HAP-1 (cell line): Measurements from ENCODE around the gene CADPS2.
A peak's percentile ranks its signal among the peaks of the same experiment; 100 is the strongest.

ENCODE experiments used
- DNase-seq, 2 experiments: peaks; one replicate each; pipeline ENCODE4 v3.0.0-alpha.2; 2016 to 2020; ENCODE audit warnings: low spot score in 2 of 2
- H3K27me3 ChIP-seq: fragments of 250-450 bp; sonication (Bioruptor Pico); 2 replicates; pipeline ENCODE4 v1.5.1; 2020; ENCODE audit warnings: low read depth, mild to moderate bottlenecking, moderate library complexity
- H3K36me3 ChIP-seq: fragments of 250-450 bp; sonication (Bioruptor Pico); replicated peaks from 2 replicates; pipeline ENCODE4 v1.5.1; 2020; ENCODE audit warnings: mild to moderate bottlenecking
- H3K4me1 ChIP-seq: fragments of 250-450 bp; sonication (Bioruptor Pico); 2 replicates; pipeline ENCODE4 v1.5.1; 2020; ENCODE audit warnings: mild to moderate bottlenecking
- H3K4me3 ChIP-seq: fragments of 250-450 bp; sonication (Bioruptor Pico); 2 replicates; pipeline ENCODE4 v1.5.1; 2020; ENCODE audit warnings: mild to moderate bottlenecking, moderate library complexity
- H3K9me3 ChIP-seq: fragments of 250-450 bp; sonication (Bioruptor Pico); 2 replicates; pipeline ENCODE4 v1.5.1; 2020; ENCODE audit warnings: mild to moderate bottlenecking, moderate library complexity
- in situ Hi-C: fragments of 300-500 bp; cut with MboI; formaldehyde crosslinking; loops from 3 replicates; pipeline ENCODE4 v1.14.3; 2020; ENCODE audit warnings: low sequenced_read_pairs, inconsistent platforms, mixed read lengths

CADPS2 gene

DNA sequence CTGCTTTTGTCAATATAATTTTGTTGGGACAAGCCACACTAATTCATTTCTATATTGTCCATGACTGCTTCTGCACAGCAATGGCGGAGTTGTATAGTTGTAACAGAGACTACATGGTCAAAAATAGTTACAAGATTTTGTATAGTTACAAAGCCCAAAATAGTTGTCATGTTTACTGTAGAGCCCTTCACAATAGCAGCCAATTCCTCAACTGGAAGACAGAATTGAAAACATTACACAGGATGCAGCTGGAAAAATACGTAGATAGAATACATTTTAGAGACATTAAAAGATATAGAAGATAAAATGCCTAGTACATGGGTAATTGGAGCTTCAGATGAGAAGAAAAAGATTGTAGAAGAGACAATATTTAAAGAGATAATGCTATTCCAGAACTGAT, 425.3 kb downstream of the CADPS2 start:
- H3K9me3 ChIP-seq: no peaks in the 10 kb centered on the region
- no peaks in the 10 kb centered on the region for H3K36me3 ChIP-seq
- in situ Hi-C loops: no loop called here
- H3K27me3 ChIP-seq: no peaks in the 10 kb centered on the region
- DNase-seq: no peak
- H3K4me3 ChIP-seq: no peak overlapping the region
- no peaks in the 10 kb centered on the region for H3K4me1 ChIP-seq

DNA sequence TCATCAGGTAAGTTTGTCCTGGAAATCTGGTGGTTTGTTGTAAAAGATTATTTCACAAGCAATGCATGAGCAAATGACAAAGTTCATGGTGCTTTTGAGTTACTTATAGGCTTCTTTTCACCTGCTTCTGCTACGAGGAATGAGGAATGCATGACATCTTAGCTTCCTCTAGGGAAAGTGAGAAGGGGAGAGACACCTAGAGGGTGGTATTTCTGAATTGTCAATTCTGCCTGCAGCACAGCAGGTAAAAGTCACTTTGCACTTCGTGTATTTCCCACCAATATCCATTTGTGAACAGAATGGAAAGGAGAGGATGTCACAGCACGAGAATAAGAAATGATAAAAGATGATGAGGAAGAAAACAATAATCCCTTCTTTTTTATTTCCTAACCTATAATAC, 428.3 kb downstream of the CADPS2 start:
- Histone ChIP-seq H3K36me3 (no peaks in the 10 kb centered on the region), H3K9me3 (no peaks in the 10 kb centered on the region), H3K4me1 (no peaks in the 10 kb centered on the region), H3K4me3 (no peak overlapping the region), H3K27me3 (no peaks in the 10 kb centered on the region)
- in situ Hi-C loops: no loop called here
- DNase-seq: no peak

DNA sequence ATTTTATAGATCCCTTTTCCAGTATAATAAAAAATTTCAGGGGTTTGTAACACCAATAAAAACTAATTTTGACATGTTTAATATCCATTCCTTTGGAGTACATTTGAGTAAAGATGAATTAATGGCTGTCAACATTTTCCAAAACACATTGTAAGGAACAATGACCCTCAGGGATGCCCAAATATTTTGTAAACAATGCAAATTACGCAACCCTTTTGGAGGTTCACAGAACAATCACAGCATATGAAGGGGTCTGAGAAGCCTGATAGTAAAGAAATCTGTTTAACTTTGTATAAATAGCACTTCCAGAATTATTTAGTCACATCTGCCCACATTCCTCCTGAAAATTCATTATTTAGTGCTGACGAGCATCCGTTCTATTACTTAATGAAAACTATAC, 428.9 kb downstream of the CADPS2 start:
- H3K9me3 ChIP-seq: no peaks in the 10 kb centered on the region
- DNase-seq: no peak
- H3K27me3 ChIP-seq: no peaks in the 10 kb centered on the region
- no peaks in the 10 kb centered on the region for H3K36me3 ChIP-seq
- H3K4me3 ChIP-seq: no peak overlapping the region
- in situ Hi-C loops: no loop called here
- no peaks in the 10 kb centered on the region for H3K4me1 ChIP-seq

DNA sequence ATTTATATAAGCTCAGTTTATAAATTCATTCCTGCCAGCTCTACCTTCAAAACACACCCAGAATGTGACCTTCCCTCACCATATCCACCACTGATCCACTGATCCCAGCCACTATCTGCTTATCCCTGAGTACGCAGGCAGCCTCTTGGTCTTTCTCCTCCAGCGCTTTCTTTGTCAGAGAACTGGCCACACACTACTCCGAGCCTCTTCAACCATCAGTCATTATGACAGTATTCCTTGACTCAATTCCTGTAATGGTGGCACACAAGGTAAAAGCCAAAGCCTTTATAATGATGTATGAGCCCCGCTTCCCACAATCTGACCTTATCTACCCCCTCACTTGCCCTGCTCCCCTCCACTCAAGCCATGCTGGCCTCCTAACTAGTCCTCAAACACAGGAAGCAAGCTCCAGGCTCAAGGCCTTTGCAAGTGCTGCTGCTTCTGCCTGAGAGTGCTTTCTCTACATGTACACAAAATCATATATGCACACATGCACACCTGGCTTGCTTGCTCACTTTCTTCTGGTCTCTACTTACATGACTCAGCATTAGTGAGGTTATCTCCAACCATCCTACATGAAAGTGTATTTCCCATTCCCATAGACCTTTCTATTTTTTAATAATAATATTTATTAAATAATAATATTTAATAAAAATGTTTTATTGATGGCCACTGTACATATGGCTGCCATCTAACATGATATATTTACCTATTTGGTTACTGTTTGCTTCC, 431.3 kb downstream of the CADPS2 start:
- Histone ChIP-seq H3K4me3 (no peak overlapping the region), H3K4me1 (no peaks in the 10 kb centered on the region), H3K27me3 (no peaks in the 10 kb centered on the region), H3K36me3 (no peaks in the 10 kb centered on the region), H3K9me3 (no peaks in the 10 kb centered on the region)
- in situ Hi-C loops: no loop called here
- DNase-seq: no peak

DNA sequence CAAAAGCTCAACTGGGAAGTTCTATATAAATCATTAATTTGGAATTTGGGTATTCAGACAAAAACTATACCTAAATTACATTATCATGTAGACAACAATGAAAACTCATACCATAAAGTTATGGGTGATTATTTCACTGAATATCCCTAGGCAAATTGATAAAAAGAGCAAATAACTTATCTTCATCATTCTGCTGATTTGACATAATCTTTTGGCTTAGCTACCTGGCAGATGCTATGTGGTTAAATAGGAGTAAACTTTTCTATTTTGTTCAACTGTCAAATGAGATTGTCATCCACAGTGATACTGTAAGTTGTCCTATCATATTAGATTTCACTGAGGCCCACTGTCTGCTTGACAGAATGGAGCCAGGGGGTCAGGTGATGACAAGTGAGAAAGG, 432.8 kb downstream of the CADPS2 start:
- no peaks in the 10 kb centered on the region for H3K9me3 ChIP-seq
- H3K4me3 ChIP-seq: no peak overlapping the region
- DNase-seq: no peak
- no peaks in the 10 kb centered on the region for H3K36me3 ChIP-seq
- H3K4me1 ChIP-seq: no peaks in the 10 kb centered on the region
- in situ Hi-C loops: no loop called here
- no peaks in the 10 kb centered on the region for H3K27me3 ChIP-seq

DNA sequence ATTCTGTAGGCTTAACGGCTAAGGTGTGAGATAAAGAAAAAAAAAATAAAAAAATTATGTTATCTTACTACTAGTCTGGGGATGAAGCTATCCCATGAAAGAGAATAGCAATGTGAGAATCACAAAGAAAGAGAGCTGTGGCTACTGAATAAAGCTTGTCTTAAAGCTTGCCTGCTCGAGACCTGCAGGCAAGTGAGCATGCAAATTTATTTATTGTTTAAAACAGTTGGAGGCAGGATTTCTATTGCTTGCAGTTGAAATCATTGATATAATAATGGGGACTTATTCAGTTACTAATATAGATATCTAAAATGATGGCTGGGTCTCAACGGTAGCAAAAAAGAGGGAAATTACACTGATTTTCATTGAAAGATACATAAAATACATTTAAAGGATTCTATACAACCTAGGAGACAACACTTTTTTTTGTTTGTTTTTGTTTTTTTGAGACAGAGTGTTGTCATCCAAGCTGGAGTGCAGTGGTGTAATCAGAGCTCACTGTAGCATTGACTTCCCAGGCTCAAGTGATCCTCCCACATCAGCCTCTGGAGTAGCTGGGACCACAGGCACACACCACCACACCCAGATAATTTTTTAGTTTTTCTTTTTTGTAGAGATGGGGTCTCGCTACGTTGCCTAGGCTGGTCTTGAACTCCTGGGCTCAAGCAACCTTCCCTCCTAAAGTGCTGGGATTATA, 437.2 kb downstream of the CADPS2 start:
- no peak for DNase-seq
- Histone ChIP-seq H3K4me3 (no peak overlapping the region), H3K4me1 (no peaks in the 10 kb centered on the region), H3K9me3 (no peaks in the 10 kb centered on the region), H3K27me3 (no peaks in the 10 kb centered on the region), H3K36me3 (no peaks in the 10 kb centered on the region)
- in situ Hi-C loops: no loop called here

DNA sequence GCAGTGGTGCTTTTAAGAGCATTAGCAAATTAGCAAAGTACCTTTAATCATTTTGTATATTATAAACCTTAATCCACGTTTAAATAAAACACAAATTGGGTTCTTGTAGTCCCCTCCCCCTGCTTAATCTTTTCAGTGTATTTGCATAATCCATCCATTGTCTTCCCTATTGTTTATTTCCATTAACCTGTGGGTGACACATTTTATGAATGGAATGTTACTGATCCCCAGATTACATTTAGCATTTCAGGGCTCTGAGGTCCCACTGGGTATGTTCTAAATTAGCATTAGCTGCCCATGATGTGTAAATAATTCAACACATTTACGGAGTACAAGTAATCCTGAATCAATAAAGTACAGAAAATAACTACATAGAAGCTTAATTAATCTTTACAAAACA, 443.3 kb downstream of the CADPS2 start:
- DNase-seq: peak; percentile 47 to 94
- Histone ChIP-seq H3K4me1 (peaks cover 20% of the 10 kb centered on the region), H3K27me3 (peaks cover 38% of the 10 kb centered on the region), H3K4me3 (no peak overlapping the region), H3K36me3 (no peaks in the 10 kb centered on the region), H3K9me3 (no peaks in the 10 kb centered on the region)
- in situ Hi-C loops: no loop called here

DNA sequence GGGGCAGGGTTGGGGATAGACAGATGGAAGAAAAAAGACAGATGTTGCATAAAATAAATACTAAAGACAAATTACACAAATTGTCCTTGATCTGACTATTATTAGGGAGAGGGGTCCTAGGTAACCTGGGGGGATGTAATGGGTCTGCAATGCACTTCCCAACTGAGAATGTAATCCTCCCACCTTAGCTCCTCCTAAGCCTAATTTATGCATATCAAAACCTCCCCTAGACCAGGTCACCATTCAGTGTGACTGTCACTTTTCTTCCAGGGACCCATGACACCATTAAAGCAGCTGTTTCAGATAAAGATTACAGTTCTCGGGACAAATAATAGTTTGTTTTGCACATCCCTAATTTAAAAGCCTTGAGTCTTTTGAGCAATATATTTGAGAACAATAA, 447.8 kb downstream of the CADPS2 start:
- H3K9me3 ChIP-seq: no peaks in the 10 kb centered on the region
- peaks cover 26% of the 10 kb centered on the region for H3K4me1 ChIP-seq
- no peak overlapping the region for H3K4me3 ChIP-seq
- no peaks in the 10 kb centered on the region for H3K36me3 ChIP-seq
- peaks cover 44% of the 10 kb centered on the region for H3K27me3 ChIP-seq
- DNase-seq: no peak
- in situ Hi-C loops: no loop called here

DNA sequence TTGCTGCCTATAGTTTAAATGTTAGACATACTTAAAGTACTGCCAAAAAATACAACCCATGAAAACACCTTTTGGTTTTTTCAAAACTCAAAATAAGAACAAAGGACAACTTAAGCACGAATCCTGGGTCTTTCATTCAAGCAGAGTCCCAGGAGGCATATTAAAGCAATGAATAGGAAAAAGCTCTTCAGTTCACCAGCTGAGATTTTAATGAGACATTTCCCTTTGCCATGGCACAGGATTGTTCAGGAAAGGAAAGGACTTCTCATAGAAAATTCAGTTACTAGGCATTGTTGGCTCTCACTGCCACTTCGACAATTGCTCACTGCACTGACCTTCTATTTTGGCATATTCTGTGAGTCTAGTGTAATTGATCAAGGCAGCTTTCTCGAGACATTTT, 448.3 kb downstream of the CADPS2 start:
- Histone ChIP-seq H3K4me3 (no peak overlapping the region), H3K4me1 (peaks cover 22% of the 10 kb centered on the region), H3K9me3 (no peaks in the 10 kb centered on the region), H3K27me3 (peaks cover 44% of the 10 kb centered on the region), H3K36me3 (no peaks in the 10 kb centered on the region)
- in situ Hi-C loops: no loop called here
- peak; percentile 32 to 91 for DNase-seq

DNA sequence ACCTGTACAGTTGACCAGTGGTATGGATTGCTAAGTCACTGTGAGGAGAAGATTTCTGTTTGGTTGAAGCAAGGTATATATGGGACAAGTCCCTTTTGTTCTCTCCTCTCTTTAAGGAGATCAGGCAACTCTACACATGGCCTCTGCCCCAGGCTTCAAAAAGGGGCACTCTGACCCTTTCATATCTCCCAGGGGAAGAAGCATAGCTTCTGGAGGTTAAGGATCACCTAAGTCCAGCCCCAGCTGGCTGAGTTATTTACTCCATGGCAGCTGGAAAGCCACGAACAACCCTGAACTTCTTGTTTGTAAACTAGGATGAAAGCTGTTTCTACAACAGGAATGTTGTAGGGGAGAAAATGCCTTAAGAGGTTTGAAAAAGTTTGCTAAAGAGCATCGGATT, 452.5 kb downstream of the CADPS2 start:
- in situ Hi-C loops: no loop called here
- DNase-seq: no peak
- H3K4me3 ChIP-seq: no peak overlapping the region
- H3K4me1 ChIP-seq: peaks cover 38% of the 10 kb centered on the region
- no peaks in the 10 kb centered on the region for H3K36me3 ChIP-seq
- H3K27me3 ChIP-seq: peaks cover 10% of the 10 kb centered on the region
- H3K9me3 ChIP-seq: no peaks in the 10 kb centered on the region

DNA sequence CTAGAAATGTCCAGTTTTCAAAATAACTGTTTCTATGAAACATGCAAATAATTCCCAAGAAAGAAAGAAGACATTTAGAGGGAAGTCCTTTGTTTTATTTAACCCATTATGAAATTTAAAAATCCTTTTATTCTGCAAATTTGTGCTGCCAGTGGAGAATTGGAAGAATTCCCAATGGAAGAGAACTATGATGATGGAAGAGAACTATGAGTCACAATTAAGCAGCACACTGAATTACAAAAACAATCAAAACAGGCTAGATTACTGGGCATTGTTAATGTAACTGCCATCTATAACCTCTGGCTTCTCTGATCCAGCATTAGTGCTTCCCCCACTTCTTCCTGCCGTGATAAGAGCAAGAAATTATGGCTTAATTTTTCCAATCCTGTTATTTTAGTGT, 455.6 kb downstream of the CADPS2 start:
- peak in 1 of 2 experiments; percentile 92 for DNase-seq
- Histone ChIP-seq H3K27me3 (no peaks in the 10 kb centered on the region), H3K4me1 (peaks cover 25% of the 10 kb centered on the region), H3K9me3 (no peaks in the 10 kb centered on the region), H3K36me3 (no peaks in the 10 kb centered on the region), H3K4me3 (no peak overlapping the region)
- in situ Hi-C loops: no loop called here

DNA sequence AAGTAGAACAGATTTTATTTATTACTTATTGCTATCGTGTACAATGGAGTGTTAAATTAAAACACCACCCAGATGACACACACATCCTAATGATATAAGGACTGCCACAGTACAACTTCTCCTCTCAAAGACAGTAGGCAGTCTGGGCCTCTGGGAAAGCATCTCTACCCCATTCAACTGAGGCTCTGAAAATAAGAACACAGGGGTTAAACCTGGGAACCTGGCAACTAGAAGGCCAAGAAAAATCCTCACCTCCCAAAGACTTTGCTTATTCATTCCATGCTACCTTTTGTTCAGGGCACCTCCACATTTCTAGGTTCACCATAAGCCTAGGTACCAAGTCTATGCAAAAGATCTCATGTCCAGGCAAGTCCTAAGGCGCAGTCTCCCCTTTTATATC, 456.3 kb downstream of the CADPS2 start:
- Histone ChIP-seq H3K27me3 (no peaks in the 10 kb centered on the region), H3K4me3 (no peak overlapping the region), H3K9me3 (no peaks in the 10 kb centered on the region), H3K4me1 (peaks cover 25% of the 10 kb centered on the region), H3K36me3 (no peaks in the 10 kb centered on the region)
- peak in 1 of 2 experiments; percentile 18 for DNase-seq
- in situ Hi-C loops: no loop called here

DNA sequence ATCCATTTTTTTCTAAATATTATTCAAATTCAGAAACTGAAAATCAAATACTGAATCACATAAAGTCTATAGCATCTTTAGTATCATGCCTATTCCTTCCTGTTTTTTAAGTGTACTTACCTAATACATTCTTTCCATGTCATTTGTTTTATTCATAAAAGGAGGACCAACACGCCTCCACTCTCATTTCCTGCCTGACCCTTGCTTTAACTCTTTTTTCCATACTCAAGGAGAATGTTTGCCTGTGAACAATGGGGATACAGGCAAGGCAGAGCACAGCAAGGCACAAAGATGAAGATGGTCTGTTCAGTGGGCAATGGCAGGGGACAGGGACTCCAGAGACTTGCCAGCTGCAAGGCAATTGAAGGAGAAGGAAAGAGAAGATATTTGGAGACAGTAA, 460.5 kb downstream of the CADPS2 start:
- in situ Hi-C loops: no loop called here

DNA sequence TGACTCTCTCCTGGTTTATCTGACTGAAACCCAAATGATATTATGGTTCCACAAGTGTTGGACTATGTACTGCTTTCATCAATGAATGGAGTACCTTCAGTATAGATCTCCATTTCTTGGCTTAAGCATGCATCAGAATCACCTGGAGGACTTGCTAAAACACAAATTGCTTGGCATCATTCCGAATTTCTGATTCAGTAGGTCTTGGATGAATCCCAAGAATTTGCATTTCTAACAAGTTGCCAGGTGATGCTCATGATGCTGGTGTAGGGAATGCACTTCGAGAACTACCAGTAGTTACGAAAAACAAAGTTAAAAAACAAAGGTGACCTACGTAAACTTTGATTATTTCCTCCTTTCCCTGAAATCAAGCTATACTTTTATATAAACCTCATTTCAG, 462.7 kb downstream of the CADPS2 start:
- no peak overlapping the region for H3K4me3 ChIP-seq
- H3K36me3 ChIP-seq: no peaks in the 10 kb centered on the region
- no peak for DNase-seq
- H3K27me3 ChIP-seq: no peaks in the 10 kb centered on the region
- in situ Hi-C loops: no loop called here
- H3K4me1 ChIP-seq: no peaks in the 10 kb centered on the region; the same call in 1 of the 2 replicates
- H3K9me3 ChIP-seq: no peaks in the 10 kb centered on the region

More for the DNA sequence above, 460.5 kb downstream of the CADPS2 start:
- H3K4me1 ChIP-seq: peaks cover 16% of the 10 kb centered on the region
- no peak overlapping the region for H3K4me3 ChIP-seq
- H3K36me3 ChIP-seq: no peaks in the 10 kb centered on the region
- H3K27me3 ChIP-seq: no peaks in the 10 kb centered on the region
- no peak for DNase-seq
- no peaks in the 10 kb centered on the region for H3K9me3 ChIP-seq
